HEK293 (cell line): ENCODE measurements around the gene PASK.
A peak's percentile ranks its signal among the peaks of the same experiment; 100 is the strongest.

Experiments
- GFI1B ChIP-seq: fragments of 450-650 bp; formaldehyde crosslinking; IDR thresholded peaks from 2 replicates; pipeline ENCODE4 v1.5.1; 2016; ENCODE audit warnings: missing biosample characterization, missing genetic modification characterization
- IKZF3 ChIP-seq: fragments of 450-650 bp; IDR thresholded peaks from 2 replicates; pipeline ENCODE4 v1.5.0; 2018; ENCODE audit warnings: missing biosample characterization, mild to moderate bottlenecking, missing genetic modification characterization, moderate library complexity
- PRDM1 ChIP-seq: fragments of 450-650 bp; formaldehyde crosslinking; IDR thresholded peaks from 2 replicates; pipeline ENCODE4; 2016; ENCODE audit warnings: missing biosample characterization, missing genetic modification characterization
- SALL2 ChIP-seq: fragments of 450-650 bp; formaldehyde crosslinking; IDR thresholded peaks from 2 replicates; pipeline ENCODE4 v1.5.0; 2017; ENCODE audit warnings: missing biosample characterization, mild to moderate bottlenecking, missing genetic modification characterization, borderline replicate concordance
- ZNF121 ChIP-seq: fragments of 450-650 bp; formaldehyde crosslinking; IDR thresholded peaks from 2 replicates; pipeline ENCODE4 v1.5.1; 2016; ENCODE audit warnings: missing biosample characterization, missing genetic modification characterization
- ZNF2 ChIP-seq: fragments of 450-650 bp; formaldehyde crosslinking; IDR thresholded peaks from 2 replicates; pipeline ENCODE4 v1.5.1; 2016; ENCODE audit warnings: missing biosample characterization, missing genetic modification characterization
- ZNF302 ChIP-seq: fragments of 450-650 bp; formaldehyde crosslinking; IDR thresholded peaks from 2 replicates; pipeline ENCODE4 v1.5.1; 2016; ENCODE audit warnings: missing biosample characterization, missing genetic modification characterization, low read depth
- ZNF311 ChIP-seq: fragments of 450-650 bp; formaldehyde crosslinking; IDR thresholded peaks from 2 replicates; pipeline ENCODE4 v1.5.1; 2017; ENCODE audit warnings: missing biosample characterization, missing genetic modification characterization, borderline replicate concordance
- ZNF391 ChIP-seq: fragments of 450-650 bp; formaldehyde crosslinking; IDR thresholded peaks from 2 replicates; pipeline ENCODE4 v1.5.1; 2016; ENCODE audit warnings: low read depth, missing biosample characterization, missing genetic modification characterization, borderline replicate concordance
- ZNF48 ChIP-seq: fragments of 450-650 bp; formaldehyde crosslinking; IDR thresholded peaks from 2 replicates; pipeline ENCODE4 v1.5.1; 2016; ENCODE audit warnings: missing biosample characterization, missing genetic modification characterization
- ZNF510 ChIP-seq: fragments of 450-650 bp; formaldehyde crosslinking; IDR thresholded peaks from 2 replicates; pipeline ENCODE4 v1.5.1; 2018; ENCODE audit warnings: mild to moderate bottlenecking, missing genetic modification characterization, missing biosample characterization; ENCODE audit not compliant: insufficient replicate concordance
- ZNF529 ChIP-seq: fragments of 450-650 bp; formaldehyde crosslinking; IDR thresholded peaks from 2 replicates; pipeline ENCODE4 v1.5.1; 2017; ENCODE audit warnings: missing genetic modification characterization, missing biosample characterization; ENCODE audit not compliant: insufficient replicate concordance
- ZNF560 ChIP-seq: fragments of 450-650 bp; formaldehyde crosslinking; IDR thresholded peaks from 2 replicates; pipeline ENCODE4 v1.5.1; 2017; ENCODE audit warnings: missing biosample characterization, missing genetic modification characterization, borderline replicate concordance
- ZNF561 ChIP-seq: fragments of 450-650 bp; IDR thresholded peaks from 2 replicates; pipeline ENCODE4 v1.5.1; 2018; ENCODE audit warnings: missing biosample characterization, missing genetic modification characterization, borderline replicate concordance
- ZNF571 ChIP-seq: fragments of 450-650 bp; formaldehyde crosslinking; IDR thresholded peaks from 2 replicates; pipeline ENCODE4 v1.5.0; 2017; ENCODE audit warnings: missing biosample characterization, missing genetic modification characterization
- ZNF768 ChIP-seq: fragments of 450-650 bp; formaldehyde crosslinking; IDR thresholded peaks from 2 replicates; pipeline ENCODE4 v1.5.1; 2018; ENCODE audit warnings: missing biosample characterization, mild to moderate bottlenecking, missing genetic modification characterization
- TF ChIP-seq, protein P1 (sequence below): fragments of 450-650 bp; formaldehyde crosslinking; IDR thresholded peaks from 2 replicates; pipeline ENCODE4 v1.5.1; 2016; ENCODE audit warnings: missing biosample characterization, missing genetic modification characterization
- TF ChIP-seq, protein P2 (sequence below): fragments of 450-650 bp; formaldehyde crosslinking; IDR thresholded peaks from 2 replicates; pipeline ENCODE4 v1.5.1; 2016; ENCODE audit warnings: missing biosample characterization, missing genetic modification characterization, borderline replicate concordance
- TF ChIP-seq, protein P3 (sequence below): sonication (generic); formaldehyde crosslinking; IDR thresholded peaks from 2 replicates; pipeline ENCODE4 v1.8.1; 2022; ENCODE audit warnings: mild to moderate bottlenecking, moderate library complexity, missing genetic modification reagents
- TF ChIP-seq, protein P4 (sequence below): fragments of 450-650 bp; formaldehyde crosslinking; IDR thresholded peaks from 2 replicates; pipeline ENCODE4 v1.5.1; 2016; ENCODE audit warnings: missing biosample characterization, missing genetic modification characterization
- TF ChIP-seq, protein P5 (sequence below): fragments of 450-650 bp; formaldehyde crosslinking; IDR thresholded peaks from 2 replicates; pipeline ENCODE4 v1.5.1; 2016; ENCODE audit warnings: missing biosample characterization, missing genetic modification characterization
- TF ChIP-seq, protein P6 (sequence below): fragments of 450-650 bp; formaldehyde crosslinking; IDR thresholded peaks from 2 replicates; pipeline ENCODE4 v1.5.1; 2016; ENCODE audit warnings: missing biosample characterization, missing genetic modification characterization

Gene PASK

DNA sequence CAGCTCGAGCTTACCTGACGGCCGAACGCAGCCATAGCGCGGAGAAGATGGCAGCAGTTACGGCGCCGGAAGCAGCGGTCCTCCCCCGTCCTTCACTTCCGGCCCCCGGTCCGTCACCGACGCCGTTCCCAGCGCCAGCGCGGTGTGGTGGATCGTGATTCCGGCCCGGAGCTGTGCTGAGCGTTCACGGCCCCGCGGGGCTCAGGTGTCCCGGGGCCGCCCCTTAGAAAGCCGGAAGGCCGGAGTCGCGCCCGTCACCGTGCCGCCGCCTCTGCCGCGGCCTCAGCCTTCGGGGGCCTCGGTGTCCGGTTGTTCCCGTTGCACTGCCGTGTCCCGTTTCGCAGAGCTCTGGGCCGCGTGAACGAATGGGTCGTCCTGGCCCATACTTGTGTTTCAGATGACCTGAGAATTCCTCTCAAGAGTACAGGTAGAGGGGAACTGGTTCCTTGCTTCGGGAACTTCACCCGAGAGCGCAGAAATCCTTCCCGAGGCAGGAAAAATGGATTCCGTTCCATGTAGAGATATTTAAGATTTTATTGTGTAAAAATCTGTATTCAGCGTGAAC, 47.0 kb downstream of the PASK start, which contains the start of gene MTERF4 (continued):
- TF ChIP-seq, protein P1, sequence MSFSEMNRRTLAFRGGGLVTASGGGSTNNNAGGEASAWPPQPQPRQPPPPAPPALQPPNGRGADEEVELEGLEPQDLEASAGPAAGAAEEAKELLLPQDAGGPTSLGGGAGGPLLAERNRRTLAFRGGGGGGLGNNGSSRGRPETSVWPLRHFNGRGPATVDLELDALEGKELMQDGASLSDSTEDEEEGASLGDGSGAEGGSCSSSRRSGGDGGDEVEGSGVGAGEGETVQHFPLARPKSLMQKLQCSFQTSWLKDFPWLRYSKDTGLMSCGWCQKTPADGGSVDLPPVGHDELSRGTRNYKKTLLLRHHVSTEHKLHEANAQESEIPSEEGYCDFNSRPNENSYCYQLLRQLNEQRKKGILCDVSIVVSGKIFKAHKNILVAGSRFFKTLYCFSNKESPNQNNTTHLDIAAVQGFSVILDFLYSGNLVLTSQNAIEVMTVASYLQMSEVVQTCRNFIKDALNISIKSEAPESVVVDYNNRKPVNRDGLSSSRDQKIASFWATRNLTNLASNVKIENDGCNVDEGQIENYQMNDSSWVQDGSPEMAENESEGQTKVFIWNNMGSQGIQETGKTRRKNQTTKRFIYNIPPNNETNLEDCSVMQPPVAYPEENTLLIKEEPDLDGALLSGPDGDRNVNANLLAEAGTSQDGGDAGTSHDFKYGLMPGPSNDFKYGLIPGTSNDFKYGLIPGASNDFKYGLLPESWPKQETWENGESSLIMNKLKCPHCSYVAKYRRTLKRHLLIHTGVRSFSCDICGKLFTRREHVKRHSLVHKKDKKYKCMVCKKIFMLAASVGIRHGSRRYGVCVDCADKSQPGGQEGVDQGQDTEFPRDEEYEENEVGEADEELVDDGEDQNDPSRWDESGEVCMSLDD (tag by site-specific recombination): peak; percentile 74
- TF ChIP-seq ZNF560 (tag by site-specific recombination) (no peak), ZNF768 (tag by site-specific recombination) (no peak; the same call in 1 of the 2 replicates), ZNF510 (tag by site-specific recombination) (no peak), GFI1B (no peak), ZNF391 (tag by site-specific recombination) (peak; percentile 98), PRDM1 (tag by site-specific recombination) (0 out of 2 replicates have a peak, but pooled peaks have one; percentile 7), ZNF2 (tag by site-specific recombination) (peak; percentile 93), ZNF302 (tag by site-specific recombination) (no peak), ZNF571 (no peak), IKZF3 (tag by site-specific recombination) (peak; percentile 67), SALL2 (tag by site-specific recombination) (no peak), ZNF48 (no peak), ZNF561 (tag by site-specific recombination) (peak; percentile 89; the same call in 1 of the 2 replicates), ZNF121 (tag by site-specific recombination) (peak; percentile 81), ZNF311 (tag by site-specific recombination) (no peak), ZNF529 (tag by site-specific recombination) (no peak)
- TF ChIP-seq, protein P2, sequence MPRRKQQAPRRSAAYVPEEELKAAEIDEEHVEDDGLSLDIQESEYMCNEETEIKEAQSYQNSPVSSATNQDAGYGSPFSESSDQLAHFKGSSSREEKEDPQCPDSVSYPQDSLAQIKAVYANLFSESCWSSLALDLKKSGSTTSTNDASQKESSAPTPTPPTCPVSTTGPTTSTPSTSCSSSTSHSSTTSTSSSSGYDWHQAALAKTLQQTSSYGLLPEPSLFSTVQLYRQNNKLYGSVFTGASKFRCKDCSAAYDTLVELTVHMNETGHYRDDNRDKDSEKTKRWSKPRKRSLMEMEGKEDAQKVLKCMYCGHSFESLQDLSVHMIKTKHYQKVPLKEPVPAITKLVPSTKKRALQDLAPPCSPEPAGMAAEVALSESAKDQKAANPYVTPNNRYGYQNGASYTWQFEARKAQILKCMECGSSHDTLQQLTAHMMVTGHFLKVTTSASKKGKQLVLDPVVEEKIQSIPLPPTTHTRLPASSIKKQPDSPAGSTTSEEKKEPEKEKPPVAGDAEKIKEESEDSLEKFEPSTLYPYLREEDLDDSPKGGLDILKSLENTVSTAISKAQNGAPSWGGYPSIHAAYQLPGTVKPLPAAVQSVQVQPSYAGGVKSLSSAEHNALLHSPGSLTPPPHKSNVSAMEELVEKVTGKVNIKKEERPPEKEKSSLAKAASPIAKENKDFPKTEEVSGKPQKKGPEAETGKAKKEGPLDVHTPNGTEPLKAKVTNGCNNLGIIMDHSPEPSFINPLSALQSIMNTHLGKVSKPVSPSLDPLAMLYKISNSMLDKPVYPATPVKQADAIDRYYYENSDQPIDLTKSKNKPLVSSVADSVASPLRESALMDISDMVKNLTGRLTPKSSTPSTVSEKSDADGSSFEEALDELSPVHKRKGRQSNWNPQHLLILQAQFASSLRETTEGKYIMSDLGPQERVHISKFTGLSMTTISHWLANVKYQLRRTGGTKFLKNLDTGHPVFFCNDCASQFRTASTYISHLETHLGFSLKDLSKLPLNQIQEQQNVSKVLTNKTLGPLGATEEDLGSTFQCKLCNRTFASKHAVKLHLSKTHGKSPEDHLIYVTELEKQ (tag by site-specific recombination): peak; percentile 29; the same call in 1 of the 2 replicates
- TF ChIP-seq, protein P3, sequence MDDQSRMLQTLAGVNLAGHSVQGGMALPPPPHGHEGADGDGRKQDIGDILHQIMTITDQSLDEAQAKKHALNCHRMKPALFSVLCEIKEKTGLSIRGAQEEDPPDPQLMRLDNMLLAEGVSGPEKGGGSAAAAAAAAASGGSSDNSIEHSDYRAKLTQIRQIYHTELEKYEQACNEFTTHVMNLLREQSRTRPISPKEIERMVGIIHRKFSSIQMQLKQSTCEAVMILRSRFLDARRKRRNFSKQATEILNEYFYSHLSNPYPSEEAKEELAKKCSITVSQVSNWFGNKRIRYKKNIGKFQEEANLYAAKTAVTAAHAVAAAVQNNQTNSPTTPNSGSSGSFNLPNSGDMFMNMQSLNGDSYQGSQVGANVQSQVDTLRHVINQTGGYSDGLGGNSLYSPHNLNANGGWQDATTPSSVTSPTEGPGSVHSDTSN (CRISPR knock-in tag): peak; percentile 97
- TF ChIP-seq, protein P4, sequence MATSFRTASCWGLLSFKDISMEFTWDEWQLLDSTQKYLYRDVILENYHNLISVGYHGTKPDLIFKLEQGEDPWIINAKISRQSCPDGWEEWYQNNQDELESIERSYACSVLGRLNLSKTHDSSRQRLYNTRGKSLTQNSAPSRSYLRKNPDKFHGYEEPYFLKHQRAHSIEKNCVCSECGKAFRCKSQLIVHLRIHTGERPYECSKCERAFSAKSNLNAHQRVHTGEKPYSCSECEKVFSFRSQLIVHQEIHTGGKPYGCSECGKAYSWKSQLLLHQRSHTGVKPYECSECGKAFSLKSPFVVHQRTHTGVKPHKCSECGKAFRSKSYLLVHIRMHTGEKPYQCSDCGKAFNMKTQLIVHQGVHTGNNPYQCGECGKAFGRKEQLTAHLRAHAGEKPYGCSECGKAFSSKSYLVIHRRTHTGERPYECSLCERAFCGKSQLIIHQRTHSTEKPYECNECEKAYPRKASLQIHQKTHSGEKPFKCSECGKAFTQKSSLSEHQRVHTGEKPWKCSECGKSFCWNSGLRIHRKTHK (tag by site-specific recombination): no peak
- TF ChIP-seq, protein P5, sequence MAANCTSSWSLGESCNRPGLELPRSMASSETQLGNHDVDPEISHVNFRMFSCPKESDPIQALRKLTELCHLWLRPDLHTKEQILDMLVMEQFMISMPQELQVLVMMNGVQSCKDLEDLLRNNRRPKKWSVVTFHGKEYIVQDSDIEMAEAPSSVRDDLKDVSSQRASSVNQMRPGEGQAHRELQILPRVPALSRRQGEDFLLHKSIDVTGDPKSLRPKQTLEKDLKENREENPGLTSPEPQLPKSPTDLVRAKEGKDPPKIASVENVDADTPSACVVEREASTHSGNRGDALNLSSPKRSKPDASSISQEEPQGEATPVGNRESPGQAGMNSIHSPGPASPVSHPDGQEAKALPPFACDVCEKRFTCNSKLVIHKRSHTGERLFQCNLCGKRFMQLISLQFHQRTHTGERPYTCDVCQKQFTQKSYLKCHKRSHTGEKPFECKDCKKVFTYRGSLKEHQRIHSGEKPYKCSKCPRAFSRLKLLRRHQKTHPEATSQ: peak; percentile 100
- TF ChIP-seq, protein P6, sequence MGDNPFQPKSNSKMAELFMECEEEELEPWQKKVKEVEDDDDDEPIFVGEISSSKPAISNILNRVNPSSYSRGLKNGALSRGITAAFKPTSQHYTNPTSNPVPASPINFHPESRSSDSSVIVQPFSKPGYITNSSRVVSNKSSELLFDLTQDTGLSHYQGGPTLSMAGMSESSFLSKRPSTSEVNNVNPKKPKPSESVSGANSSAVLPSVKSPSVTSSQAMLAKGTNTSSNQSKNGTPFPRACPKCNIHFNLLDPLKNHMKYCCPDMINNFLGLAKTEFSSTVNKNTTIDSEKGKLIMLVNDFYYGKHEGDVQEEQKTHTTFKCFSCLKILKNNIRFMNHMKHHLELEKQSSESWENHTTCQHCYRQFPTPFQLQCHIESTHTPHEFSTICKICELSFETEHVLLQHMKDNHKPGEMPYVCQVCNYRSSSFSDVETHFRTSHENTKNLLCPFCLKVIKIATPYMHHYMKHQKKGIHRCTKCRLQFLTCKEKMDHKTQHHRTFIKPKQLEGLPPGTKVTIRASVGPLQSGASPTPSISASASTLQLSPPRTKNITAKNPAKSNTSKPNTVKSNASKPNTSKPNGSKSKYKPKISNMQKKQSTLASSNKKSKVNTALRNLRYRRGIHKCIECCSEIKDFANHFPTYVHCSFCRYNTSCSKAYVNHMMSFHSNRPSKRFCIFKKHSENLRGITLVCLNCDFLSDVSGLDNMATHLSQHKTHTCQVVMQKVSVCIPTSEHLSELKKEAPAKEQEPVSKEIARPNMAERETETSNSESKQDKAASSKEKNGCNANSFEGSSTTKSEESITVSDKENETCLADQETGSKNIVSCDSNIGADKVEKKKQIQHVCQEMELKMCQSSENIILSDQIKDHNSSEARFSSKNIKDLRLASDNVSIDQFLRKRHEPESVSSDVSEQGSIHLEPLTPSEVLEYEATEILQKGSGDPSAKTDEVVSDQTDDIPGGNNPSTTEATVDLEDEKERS (tag by site-specific recombination): no peak
